Esophagus squamous epithelium (tissue), 4 donors: ENCODE measurements around the gene IFI44L.

ENCODE experiments used
- POLR2A ChIP-seq, 4 donors: fragments of 450-650 bp; IDR thresholded peaks; one replicate each; pipeline ENCODE4 v1.6.1; 2017; ENCODE audit warnings: antibody characterized with exemption in 4 of 4, mild to moderate bottlenecking in 4 of 4, moderate library complexity in 3 of 4
- TF ChIP-seq, protein P1 (sequence below), 6 experiments: fragments of 450-650 bp in 4 of 6; fragments of 200-600 bp in 2 of 6; sonication (generic) in 2 of 6; IDR thresholded peaks; one replicate each; pipeline ENCODE4 v1.5.1; 2016 to 2019; ENCODE audit warnings: antibody characterized with exemption in 6 of 6, mild to moderate bottlenecking in 4 of 6, moderate library complexity in 4 of 6

DNA sequence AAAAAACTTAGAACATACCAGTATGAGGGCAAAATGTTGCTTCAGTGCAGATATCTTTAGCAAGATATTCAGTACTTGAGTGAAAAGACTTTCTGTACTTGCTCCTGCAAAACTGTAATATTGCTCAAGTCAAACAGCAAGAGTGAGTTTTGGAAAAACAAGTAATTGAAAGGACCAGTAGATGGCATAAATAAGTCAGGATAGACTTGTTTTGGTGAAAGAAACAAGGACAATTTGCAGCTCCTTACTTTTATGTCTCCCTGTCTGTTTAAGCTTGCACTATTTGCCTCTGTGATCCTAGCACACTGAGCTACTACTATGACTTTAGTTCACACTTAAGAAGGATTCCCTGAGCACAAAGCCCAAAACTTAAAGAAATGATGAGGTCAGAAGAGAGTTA is 68.4 kb downstream of the IFI44L start:
- TF ChIP-seq POLR2A (IDR thresholded peaks at IDR 0.05): no peak
- TF ChIP-seq, protein P1, sequence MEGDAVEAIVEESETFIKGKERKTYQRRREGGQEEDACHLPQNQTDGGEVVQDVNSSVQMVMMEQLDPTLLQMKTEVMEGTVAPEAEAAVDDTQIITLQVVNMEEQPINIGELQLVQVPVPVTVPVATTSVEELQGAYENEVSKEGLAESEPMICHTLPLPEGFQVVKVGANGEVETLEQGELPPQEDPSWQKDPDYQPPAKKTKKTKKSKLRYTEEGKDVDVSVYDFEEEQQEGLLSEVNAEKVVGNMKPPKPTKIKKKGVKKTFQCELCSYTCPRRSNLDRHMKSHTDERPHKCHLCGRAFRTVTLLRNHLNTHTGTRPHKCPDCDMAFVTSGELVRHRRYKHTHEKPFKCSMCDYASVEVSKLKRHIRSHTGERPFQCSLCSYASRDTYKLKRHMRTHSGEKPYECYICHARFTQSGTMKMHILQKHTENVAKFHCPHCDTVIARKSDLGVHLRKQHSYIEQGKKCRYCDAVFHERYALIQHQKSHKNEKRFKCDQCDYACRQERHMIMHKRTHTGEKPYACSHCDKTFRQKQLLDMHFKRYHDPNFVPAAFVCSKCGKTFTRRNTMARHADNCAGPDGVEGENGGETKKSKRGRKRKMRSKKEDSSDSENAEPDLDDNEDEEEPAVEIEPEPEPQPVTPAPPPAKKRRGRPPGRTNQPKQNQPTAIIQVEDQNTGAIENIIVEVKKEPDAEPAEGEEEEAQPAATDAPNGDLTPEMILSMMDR (IDR thresholded peaks at IDR 0.05): no peak
